ENCODE results near the gene IFT122.
"Not testable (repeated sequence)": the region's sequence is repeated elsewhere in the genome, so short reads cannot be mapped to it uniquely, and the experiment has no call there.

DNA sequence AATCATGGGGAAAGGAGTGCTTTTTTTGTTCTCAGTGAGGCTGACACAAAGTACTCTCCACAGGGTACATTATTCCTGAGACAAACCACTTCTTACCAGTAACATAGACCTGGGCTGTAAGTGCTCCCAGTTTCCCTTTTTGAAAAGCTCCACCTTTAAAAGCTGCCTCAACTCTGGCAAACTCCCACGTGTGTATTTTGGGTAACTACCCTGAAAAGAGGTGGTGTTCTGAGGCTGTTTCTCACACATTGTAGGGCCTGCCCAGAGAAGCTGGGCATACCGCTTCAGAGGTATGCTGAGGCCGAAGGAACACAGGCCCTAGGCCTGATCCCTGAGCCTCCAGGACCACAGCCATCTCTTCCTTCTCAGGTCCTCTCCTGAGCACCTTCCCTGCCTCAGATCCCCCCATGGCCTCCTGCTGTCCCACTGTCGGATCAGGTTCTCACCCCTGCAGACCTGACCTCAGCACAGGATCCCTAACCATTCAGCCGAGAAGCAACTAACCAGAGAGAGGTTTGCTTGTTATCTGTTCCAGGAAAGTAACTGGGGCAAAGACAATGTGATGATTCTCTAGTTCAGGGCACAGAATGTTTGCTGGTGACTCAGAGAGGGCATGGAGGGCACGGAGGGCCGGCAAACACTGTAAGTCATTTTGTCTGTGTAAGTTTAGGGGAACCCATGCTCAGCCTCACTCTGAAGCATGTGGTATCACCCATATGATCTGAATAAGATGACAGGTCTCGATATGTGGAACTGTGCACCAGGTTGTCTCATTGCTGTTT, 47.7 kb upstream of the IFT122 start:
- TF ChIP-seq, protein P1, sequence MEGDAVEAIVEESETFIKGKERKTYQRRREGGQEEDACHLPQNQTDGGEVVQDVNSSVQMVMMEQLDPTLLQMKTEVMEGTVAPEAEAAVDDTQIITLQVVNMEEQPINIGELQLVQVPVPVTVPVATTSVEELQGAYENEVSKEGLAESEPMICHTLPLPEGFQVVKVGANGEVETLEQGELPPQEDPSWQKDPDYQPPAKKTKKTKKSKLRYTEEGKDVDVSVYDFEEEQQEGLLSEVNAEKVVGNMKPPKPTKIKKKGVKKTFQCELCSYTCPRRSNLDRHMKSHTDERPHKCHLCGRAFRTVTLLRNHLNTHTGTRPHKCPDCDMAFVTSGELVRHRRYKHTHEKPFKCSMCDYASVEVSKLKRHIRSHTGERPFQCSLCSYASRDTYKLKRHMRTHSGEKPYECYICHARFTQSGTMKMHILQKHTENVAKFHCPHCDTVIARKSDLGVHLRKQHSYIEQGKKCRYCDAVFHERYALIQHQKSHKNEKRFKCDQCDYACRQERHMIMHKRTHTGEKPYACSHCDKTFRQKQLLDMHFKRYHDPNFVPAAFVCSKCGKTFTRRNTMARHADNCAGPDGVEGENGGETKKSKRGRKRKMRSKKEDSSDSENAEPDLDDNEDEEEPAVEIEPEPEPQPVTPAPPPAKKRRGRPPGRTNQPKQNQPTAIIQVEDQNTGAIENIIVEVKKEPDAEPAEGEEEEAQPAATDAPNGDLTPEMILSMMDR (IDR thresholded peaks at IDR 0.05): not testable (repeated sequence)
- TF ChIP-seq POLR2A (IDR thresholded peaks at IDR 0.05): not testable (repeated sequence)

All from right lobe of liver (tissue), 4 donors.